ENCODE measurements around the gene LAMC2. TPM values are rescaled to one million over a fixed set of nuclear protein-coding genes. Genes with fewer than 3 reads are reported as not detected.
A peak's percentile ranks its signal among the peaks of the same experiment; 100 is the strongest.

Gene LAMC2
- total RNA-seq, 1 experiment from 2014 or later = 2.0 TPM

DNA sequence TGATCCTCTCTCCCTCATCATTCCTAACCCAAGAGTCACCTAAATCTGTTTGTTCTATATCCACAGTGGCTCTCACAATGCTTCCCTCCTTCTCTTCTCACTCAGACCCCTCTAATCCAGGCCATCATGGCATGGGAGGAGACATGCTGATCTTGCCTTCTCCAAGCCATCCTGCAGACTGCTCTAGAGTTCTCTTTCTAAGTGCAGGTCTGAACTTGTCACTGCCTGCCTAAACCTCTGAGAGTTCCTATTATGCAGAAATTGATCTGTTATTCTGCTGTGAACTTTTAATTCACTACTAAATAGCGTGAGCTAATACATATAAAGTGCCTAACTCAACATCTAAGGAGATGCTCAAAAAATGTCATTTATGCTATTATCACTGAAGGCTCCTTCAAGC lies 26.8 kb downstream of the LAMC2 start:
- DNase-seq = no peak
- no peaks in the 10 kb centered on the region for H3K36me3 ChIP-seq (replicated peaks; ENCODE audit: control insufficient read depth, insufficient read depth, low read length)
- H3K4me3 ChIP-seq (ENCODE audit: insufficient read depth, low read depth, low read length) = no peak overlapping the region
- H3K27me3 ChIP-seq (ENCODE audit: control insufficient read depth, insufficient read depth, low read length) = no peaks in the 10 kb centered on the region; the same call in 1 of the 2 replicates

- Histone ChIP-seq H3K27me3 (ENCODE audit: control insufficient read depth, insufficient read depth, low read length) (no peaks in the 10 kb centered on the region), H3K36me3 (replicated peaks; ENCODE audit: control insufficient read depth, insufficient read depth, low read length) (no peaks in the 10 kb centered on the region), H3K4me3 (ENCODE audit: insufficient read depth, low read depth, low read length) (no peak overlapping the region)
- DNase-seq = no peak
Observed at GRCh38 chr1:183214021-183214970, 28.2 kb downstream of the LAMC2 start.

- H3K36me3 ChIP-seq (replicated peaks; ENCODE audit: control insufficient read depth, insufficient read depth, low read length) = no peaks in the 10 kb centered on the region
- DNase-seq = no peak
- no peak overlapping the region for H3K4me3 ChIP-seq (ENCODE audit: insufficient read depth, low read depth, low read length)
- H3K27me3 ChIP-seq (ENCODE audit: control insufficient read depth, insufficient read depth, low read length) = no peaks in the 10 kb centered on the region
Observed at GRCh38 chr1:183215076-183215720, 29.1 kb downstream of the LAMC2 start.

DNA sequence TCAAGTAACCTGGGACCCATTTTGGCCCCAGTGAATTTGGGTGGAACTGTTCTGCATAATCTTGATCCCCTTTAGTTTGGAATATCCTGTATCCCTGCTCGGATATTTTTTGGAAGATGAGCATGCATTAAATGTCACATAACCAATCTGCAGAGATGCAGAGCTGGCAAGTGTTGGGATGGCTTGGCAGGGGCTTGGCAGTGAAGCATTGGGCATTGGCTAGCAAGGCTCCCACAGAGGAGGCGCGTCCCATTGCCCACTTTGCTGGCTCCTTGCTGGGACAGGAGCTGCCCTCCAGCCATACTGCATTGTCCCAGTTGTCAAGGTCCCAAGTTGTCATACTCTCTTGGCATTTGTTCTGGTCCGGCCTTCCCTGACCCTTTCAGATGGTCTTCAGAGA lies 29.9 kb downstream of the LAMC2 start:
- H3K4me3 ChIP-seq (ENCODE audit: insufficient read depth, low read depth, low read length) = no peak overlapping the region
- no peak for DNase-seq
- H3K27me3 ChIP-seq (ENCODE audit: control insufficient read depth, insufficient read depth, low read length) = no peaks in the 10 kb centered on the region
- no peaks in the 10 kb centered on the region for H3K36me3 ChIP-seq (replicated peaks; ENCODE audit: control insufficient read depth, insufficient read depth, low read length)

GRCh38 chr1:183218027-183218618 lies 32.1 kb downstream of the LAMC2 start:
- DNase-seq = no peak
- Histone ChIP-seq H3K4me3 (ENCODE audit: insufficient read depth, low read depth, low read length) (no peak overlapping the region), H3K36me3 (replicated peaks; ENCODE audit: control insufficient read depth, insufficient read depth, low read length) (no peaks in the 10 kb centered on the region), H3K27me3 (ENCODE audit: control insufficient read depth, insufficient read depth, low read length) (no peaks in the 10 kb centered on the region)

GRCh38 chr1:183218971-183219615 lies 33.0 kb downstream of the LAMC2 start:
- Histone ChIP-seq H3K27me3 (ENCODE audit: control insufficient read depth, insufficient read depth, low read length) (no peaks in the 10 kb centered on the region), H3K4me3 (ENCODE audit: insufficient read depth, low read depth, low read length) (no peak overlapping the region), H3K36me3 (replicated peaks; ENCODE audit: control insufficient read depth, insufficient read depth, low read length) (no peaks in the 10 kb centered on the region)
- DNase-seq = peak; percentile 47

DNA sequence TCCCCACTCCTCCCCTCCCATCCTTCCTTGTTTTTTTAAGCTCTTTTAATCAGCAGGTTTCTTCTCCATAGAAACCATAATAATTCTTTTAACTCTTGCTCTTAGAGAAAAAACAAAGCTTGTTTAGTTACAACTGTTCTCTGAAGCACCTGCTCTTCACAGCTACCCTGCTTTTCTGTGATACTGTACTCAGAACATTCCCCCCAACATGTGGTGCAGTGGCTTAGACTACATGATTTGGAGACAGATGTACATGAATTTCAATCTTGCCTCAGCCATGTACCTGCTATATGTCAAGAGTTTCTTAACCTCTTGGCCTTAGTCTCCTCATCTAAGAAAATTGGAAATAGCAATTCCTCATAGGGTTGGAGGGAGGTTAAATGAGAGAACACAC lies 33.5 kb downstream of the LAMC2 start:
- DNase-seq = no peak
- Histone ChIP-seq H3K36me3 (replicated peaks; ENCODE audit: control insufficient read depth, insufficient read depth, low read length) (no peaks in the 10 kb centered on the region), H3K4me3 (ENCODE audit: insufficient read depth, low read depth, low read length) (no peak overlapping the region), H3K27me3 (ENCODE audit: control insufficient read depth, insufficient read depth, low read length) (no peaks in the 10 kb centered on the region)

DNA sequence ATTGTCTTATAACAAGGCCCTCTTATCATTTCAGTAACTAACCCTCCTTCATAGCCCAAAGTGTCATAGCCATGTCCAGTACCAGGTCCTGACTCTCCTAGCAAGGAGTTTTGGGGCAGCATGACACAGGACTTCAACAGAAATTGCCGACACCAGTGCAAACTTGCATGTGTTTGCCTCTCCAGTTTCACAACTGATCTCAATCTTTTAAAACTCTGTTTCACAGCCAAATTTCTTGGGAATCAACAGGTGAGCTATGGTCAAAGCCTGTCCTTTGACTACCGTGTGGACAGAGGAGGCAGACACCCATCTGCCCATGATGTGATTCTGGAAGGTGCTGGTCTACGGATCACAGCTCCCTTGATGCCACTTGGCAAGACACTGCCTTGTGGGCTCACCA lies 36.8 kb downstream of the LAMC2 start:
- Histone ChIP-seq H3K27me3 (ENCODE audit: control insufficient read depth, insufficient read depth, low read length) (no peaks in the 10 kb centered on the region), H3K4me3 (ENCODE audit: insufficient read depth, low read depth, low read length) (no peak overlapping the region), H3K36me3 (replicated peaks; ENCODE audit: control insufficient read depth, insufficient read depth, low read length) (no peaks in the 10 kb centered on the region)
- no peak for DNase-seq

GRCh38 chr1:183223467-183223866 lies 37.4 kb downstream of the LAMC2 start:
- Histone ChIP-seq H3K4me3 (ENCODE audit: insufficient read depth, low read depth, low read length) (no peak overlapping the region), H3K36me3 (replicated peaks; ENCODE audit: control insufficient read depth, insufficient read depth, low read length) (no peaks in the 10 kb centered on the region), H3K27me3 (ENCODE audit: control insufficient read depth, insufficient read depth, low read length) (no peaks in the 10 kb centered on the region)
- DNase-seq = no peak

DNA sequence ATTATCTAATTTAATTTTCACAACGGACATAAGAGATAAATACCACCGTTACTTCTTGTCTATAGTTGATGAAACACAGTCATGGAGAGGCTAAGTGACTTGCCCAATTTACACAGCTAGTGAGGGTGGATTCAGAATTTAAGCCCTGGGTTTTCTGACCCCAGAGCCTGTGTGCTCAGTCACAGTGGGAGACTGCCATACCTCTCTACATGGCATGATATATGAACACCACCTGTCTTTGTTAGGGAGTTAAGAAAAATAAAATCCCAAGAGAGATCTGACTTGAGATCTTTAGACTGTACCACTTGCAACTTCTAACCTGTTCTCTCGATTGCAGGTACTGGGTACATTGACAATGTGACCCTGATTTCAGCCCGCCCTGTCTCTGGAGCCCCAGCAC lies 40.3 kb downstream of the LAMC2 start:
- Histone ChIP-seq H3K27me3 (ENCODE audit: control insufficient read depth, insufficient read depth, low read length) (no peaks in the 10 kb centered on the region), H3K4me3 (ENCODE audit: insufficient read depth, low read depth, low read length) (no peak overlapping the region)
- DNase-seq = no peak

DNA sequence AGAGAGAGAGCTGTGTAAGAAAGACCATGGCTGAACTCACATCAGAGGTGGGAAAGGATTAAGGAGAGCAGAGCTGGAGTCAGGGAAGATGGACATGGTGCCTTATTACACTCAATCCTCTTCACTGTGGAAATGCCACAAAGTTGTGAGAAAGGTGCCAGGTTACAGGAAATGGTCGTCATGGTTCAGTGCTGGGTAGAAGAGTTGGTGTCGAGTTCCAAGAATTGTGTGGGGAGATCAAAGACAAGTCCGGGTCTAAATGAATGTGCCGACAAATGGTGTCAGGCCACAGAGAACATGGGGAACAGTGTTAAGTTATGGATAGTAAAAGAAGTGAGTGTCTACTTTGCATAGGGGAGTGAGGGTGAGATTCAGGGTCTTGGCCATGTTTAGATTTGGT lies 40.9 kb downstream of the LAMC2 start:
- Histone ChIP-seq H3K4me3 (ENCODE audit: insufficient read depth, low read depth, low read length) (no peak overlapping the region), H3K36me3 (replicated peaks; ENCODE audit: control insufficient read depth, insufficient read depth, low read length) (no peaks in the 10 kb centered on the region), H3K27me3 (ENCODE audit: control insufficient read depth, insufficient read depth, low read length) (no peaks in the 10 kb centered on the region)
- no peak for DNase-seq

More for the DNA sequence above, 40.3 kb downstream of the LAMC2 start:
- no peaks in the 10 kb centered on the region for H3K36me3 ChIP-seq (replicated peaks; ENCODE audit: control insufficient read depth, insufficient read depth, low read length)

DNA sequence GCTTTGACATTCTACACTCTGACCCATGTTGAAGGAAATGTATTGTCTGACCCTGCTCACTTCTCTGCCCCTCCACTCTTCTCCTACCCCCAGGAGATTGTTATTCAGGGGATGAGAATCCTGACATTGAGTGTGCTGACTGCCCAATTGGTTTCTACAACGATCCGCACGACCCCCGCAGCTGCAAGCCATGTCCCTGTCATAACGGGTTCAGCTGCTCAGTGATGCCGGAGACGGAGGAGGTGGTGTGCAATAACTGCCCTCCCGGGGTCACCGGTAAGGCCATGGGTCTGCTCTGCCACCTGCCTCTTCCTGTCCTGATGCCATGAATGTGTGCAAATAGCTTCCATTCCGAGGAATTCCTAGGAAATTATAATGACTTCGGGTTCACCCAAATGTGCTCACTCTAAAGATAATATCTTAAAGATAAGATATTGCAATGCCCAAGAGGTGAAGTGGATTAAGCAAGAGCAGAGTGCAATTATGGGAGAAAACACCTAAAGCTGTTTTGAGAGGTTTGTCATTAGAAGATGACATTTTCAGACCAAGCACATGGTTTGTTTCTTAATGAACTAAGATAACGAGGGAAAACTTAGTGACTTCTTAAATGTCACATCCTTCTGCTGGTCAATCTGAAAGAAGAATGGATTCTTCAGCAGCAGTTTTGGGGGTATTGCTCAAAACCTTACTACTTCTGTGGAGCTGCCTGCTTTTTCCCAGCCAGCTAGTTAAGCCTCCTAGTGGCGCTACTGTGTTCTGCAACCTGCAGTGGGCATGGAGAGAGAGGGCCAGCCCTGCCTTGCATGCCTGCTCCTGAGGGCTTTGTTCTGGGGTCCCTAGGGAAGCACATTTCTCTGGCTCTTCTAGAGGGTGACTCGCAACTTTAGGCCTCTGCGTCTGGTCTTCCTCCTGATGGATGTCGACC lies 41.6 kb downstream of the LAMC2 start:
- DNase-seq = peak; percentile 65
- no peaks in the 10 kb centered on the region for H3K36me3 ChIP-seq (replicated peaks; ENCODE audit: control insufficient read depth, insufficient read depth, low read length)
- H3K4me3 ChIP-seq (ENCODE audit: insufficient read depth, low read depth, low read length) = no peak overlapping the region
- H3K27me3 ChIP-seq (ENCODE audit: control insufficient read depth, insufficient read depth, low read length) = no peaks in the 10 kb centered on the region

DNA sequence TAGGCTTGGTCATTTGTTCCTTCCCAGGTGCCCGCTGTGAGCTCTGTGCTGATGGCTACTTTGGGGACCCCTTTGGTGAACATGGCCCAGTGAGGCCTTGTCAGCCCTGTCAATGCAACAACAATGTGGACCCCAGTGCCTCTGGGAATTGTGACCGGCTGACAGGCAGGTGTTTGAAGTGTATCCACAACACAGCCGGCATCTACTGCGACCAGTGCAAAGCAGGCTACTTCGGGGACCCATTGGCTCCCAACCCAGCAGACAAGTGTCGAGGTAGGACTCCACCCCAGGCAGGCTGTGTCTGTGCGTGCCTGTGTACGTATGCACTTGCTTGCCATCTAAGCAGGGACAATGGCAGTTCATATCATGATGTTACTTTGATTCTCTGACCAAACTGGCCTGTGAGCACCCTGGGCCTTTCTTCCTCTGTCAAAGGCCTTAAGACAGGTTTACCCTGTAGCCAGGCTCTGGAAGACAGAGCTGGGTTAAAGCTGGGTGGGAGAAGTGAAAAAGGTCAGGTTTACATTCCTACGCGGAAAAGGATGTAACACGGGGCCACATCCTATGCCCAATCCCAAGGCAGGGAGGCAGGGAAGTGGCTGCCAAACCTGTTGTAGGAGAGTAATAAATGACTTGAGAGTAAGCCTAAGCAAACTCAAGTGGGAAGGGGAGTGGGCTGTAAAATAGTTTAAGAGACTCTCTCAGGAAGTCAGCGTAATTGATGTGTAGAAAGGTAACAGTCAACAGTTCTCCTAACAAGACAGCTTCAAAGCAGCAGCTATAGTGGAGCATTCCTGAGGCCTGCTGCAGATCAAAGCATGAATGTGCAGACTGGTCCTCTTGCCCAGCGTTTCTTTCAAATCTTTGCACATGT lies 42.5 kb downstream of the LAMC2 start:
- Histone ChIP-seq H3K36me3 (replicated peaks; ENCODE audit: control insufficient read depth, insufficient read depth, low read length) (no peaks in the 10 kb centered on the region), H3K27me3 (ENCODE audit: control insufficient read depth, insufficient read depth, low read length) (no peaks in the 10 kb centered on the region), H3K4me3 (ENCODE audit: insufficient read depth, low read depth, low read length) (no peak overlapping the region)
- no peak for DNase-seq
